Raji (cell line): Measurements from ENCODE around the gene CCDC54.

Source experiments
- POLR2A ChIP-seq: IDR thresholded peaks from 2 replicates; pipeline ENCODE4 v1.6.1; 2011; ENCODE audit warnings: low read depth, low read length, control low read depth; ENCODE audit not compliant: insufficient read depth

The CCDC54 gene

DNA sequence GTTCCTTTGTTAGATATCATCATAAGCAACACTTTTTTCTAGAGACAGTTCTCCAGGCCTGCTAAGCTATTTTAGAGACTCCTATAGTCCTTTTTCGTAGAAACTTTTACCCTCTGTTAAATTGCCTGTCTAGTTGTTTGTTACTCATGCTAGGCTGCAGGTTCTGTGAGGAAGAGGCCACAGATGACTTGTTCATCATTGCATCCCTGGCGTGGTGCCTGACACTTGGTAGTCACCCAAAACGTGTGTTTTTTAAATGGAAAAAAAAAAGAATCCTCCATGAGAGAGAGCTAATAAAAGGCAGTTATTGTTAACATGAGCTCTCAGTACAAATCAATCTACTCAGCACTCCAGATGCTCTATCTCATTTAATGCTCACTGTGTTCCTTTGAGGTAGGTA, 35.1 kb downstream of the CCDC54 start:
- no peak for TF ChIP-seq POLR2A

DNA sequence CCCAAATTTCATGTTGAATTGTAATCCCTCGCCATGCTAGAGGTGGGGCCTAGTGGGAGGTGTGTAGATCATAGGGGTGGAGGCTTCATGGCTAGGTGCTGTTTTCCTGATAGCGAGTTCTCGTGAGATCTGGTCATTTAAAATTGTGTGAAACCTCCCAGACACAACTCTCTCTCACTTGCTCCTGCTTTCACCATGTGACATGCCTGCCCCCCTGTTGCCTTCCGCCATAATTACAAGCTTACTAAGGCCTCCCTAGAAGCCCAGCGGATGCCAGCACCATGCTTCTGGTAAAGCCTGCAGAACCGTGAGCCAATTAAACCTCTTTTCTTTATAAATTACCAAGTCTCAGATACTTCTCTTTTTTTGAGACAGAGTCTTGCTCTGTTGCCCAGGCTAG, 36.0 kb downstream of the CCDC54 start:
- no peak for TF ChIP-seq POLR2A

GRCh38 chr3:107414325-107414964, 37.2 kb downstream of the CCDC54 start:
- no peak for TF ChIP-seq POLR2A

GRCh38 chr3:107416138-107416537, 38.9 kb downstream of the CCDC54 start:
- no peak for TF ChIP-seq POLR2A

DNA sequence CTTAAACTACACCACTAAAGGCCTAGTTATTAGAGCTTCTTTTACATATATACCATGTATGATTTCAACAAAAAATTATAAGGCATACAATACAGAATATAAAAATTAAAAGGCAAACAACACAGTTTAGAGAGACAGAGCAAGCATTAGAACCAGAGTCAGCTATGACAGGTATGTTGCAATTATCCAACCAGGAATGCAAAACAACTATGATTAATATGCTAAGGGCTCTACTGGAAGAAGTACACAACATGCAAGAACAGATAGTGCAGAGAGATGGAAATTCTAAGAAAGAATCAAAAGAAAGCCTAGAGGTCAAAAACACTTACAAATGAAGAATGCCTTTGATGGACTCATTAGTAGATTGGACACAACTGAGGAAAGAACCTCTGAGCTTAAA, 39.6 kb downstream of the CCDC54 start:
- no peak for TF ChIP-seq POLR2A

GRCh38 chr3:107421170-107421792, 44.0 kb downstream of the CCDC54 start:
- no peak for TF ChIP-seq POLR2A

- no peak for TF ChIP-seq POLR2A
Observed at GRCh38 chr3:107421881-107422280, 44.6 kb downstream of the CCDC54 start.

DNA sequence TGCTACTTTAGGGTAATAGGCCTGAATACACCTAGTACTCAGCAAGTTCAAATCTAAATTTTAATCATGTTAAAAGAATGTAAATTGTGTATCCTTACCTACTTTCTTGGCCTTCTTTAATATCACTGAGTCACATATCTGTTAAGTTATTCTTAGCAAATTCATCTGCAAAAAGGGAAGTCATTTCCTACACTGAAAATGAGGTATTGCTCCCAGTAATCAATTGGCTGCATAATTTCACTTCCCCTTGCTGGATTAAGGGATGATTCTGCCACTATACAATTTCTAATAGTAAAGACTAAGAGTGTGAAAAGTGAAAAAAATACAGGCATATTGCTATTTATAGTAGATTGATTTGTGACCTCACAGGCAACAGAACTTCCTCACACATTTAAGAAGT, 47.8 kb downstream of the CCDC54 start:
- no peak for TF ChIP-seq POLR2A

DNA sequence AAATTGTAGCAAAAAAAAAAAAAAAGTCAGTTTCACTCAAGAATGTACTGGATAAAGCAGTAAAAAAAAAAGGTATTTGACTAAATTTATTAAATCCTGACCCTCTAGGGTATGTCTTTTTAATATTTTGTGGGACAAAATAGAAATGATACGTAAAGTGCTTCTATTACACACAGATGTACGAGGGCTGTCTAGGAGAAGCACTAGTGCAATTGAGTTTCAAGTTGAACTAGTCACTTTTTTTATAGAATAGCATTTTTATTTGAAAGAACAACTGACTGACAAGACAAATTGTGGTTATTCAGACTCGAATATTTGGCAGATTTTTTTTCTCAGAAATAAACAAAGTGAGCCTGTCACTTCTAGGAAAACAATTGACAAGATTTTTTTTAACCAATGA, 49.0 kb downstream of the CCDC54 start:
- no peak for TF ChIP-seq POLR2A
